Dermis microvascular lymphatic vessel endothelial cell (primary cell): ENCODE measurements around the gene GTF2IRD1. TPM values are rescaled to one million over a fixed set of nuclear protein-coding genes. Genes with fewer than 3 reads are reported as not detected.
"Not testable (repeated sequence)": the region's sequence is repeated elsewhere in the genome, so short reads cannot be mapped to it uniquely, and the experiment has no call there.

Source experiments
- DNase-seq, 2 donors: peaks; one replicate each; pipeline versions ENCODE4 v3.0.0 to v3.0.0-alpha.2; 2010; ENCODE audit warnings: low read depth in 2 of 2
- total RNA-seq: library from RNA; depleted of rRNA; stranded (reverse); fragments of >200 nt; gene quantifications from 2 replicates; pipeline ENCODE4 v1.2.1, GENCODE V29; 2014

GTF2IRD1 gene
- total RNA-seq, 1 donor from 2014 or later: 4.1 TPM

DNA sequence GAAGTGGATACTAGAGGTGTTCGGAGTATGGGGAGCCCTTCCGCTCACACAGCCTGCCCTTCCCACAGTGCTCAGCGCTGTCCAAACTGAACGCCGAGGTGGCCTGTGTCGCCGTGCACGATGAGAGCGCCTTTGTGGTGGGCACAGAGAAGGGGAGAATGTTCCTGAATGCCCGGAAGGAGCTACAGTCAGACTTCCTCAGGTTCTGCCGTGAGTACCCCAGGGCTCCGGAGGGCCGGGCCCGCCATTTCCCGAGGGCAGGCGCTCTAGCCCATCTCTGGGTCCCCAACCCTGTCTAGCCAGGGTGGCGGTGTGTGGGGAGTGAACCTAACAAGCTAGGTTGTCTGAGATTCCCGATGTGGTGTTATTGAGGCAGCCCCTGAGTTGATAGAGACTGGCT lies 59.1 kb downstream of the GTF2IRD1 start:
- DNase-seq: no peak

- no peak for DNase-seq
These were observed 60.5 kb downstream of the GTF2IRD1 start for GRCh38 chr7:74514131-74514591.

DNA sequence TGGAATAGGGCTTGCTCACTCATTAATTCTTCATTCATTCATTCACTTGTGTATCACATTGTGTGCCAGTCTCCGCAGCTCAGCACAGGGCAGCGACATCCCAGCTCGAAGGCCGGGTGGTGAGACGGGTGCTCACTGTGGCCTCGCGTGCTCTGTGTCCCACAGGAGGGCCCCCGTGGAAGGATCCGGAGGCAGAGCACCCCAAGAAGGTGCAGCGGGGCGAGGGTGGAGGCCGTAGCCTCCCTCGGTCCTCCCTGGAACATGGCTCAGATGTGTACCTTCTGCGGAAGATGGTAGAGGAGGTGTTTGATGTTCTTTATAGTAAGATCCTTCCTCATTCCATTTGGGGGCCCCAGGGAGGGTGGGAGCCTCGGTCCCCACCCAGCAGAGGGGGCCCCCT lies 61.6 kb downstream of the GTF2IRD1 start:
- DNase-seq: no peak

- no peak for DNase-seq
These were observed 62.5 kb downstream of the GTF2IRD1 start for GRCh38 chr7:74516214-74516613.

GRCh38 chr7:74518041-74518440 lies 64.3 kb downstream of the GTF2IRD1 start:
- no peak for DNase-seq

DNA sequence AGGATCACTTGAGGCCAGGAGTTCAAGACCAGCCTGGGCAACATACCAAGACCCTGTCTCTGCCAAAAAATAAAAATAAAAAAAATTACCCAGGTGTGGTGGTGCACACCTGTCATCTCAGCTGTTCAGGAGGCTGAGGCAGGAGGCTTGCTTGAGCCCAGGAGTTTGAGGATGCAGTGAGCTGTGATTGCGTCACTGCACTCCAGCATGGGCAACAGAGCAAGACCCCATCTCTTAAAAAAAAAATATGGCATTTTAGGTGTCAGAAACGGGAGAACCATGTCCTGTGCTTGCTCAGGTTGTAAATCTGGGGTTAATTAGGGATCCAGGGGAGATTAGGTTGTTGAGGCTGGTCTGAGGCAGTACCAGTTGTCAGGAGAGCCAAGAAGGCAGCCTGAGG lies 64.9 kb downstream of the GTF2IRD1 start:
- no peak for DNase-seq

GRCh38 chr7:74519395-74519794 lies 65.7 kb downstream of the GTF2IRD1 start:
- no peak for DNase-seq

GRCh38 chr7:74521855-74522254 lies 68.1 kb downstream of the GTF2IRD1 start:
- no peak for DNase-seq

- no peak for DNase-seq
These were observed 68.7 kb downstream of the GTF2IRD1 start for GRCh38 chr7:74522281-74522905.

DNA sequence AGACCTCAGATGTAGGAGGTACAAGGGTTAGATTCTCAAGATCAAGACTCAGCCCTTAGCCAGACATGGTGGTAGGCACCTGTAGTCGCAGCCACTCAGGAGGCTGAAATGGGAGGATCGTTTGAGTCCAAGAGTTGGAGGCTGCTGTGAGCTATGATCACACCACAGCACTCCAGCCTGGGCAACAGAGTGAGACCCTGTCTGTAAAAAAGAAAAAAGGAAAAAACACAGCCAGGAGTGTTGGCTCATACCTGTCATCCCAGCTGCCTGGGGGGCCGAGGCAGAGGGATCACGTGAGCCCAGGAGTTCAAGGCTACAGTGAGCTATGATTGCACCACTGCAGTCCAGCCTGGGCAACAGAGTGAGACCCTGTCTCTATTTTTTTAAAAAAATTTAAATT lies 69.3 kb downstream of the GTF2IRD1 start:
- no peak for DNase-seq

DNA sequence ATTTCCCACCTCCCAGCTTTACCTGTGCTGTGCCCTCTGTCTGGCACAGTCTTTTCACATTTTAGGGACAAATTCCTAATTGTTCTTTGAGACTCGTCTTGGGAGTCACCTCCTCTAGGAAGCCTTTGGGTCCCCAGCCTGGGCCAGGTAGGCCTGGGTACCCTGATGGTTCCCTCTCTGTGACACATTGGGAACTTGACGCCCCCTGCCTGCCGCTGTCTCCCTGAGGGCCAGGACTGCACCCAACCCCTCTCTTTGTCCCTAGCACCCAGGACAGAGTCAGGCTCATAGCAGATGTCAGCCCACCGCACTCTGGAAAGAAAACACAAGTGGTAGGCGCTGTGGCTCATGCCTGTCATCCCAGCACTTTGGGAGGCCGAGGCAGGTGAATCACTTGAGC lies 71.4 kb downstream of the GTF2IRD1 start:
- no peak for DNase-seq

DNA sequence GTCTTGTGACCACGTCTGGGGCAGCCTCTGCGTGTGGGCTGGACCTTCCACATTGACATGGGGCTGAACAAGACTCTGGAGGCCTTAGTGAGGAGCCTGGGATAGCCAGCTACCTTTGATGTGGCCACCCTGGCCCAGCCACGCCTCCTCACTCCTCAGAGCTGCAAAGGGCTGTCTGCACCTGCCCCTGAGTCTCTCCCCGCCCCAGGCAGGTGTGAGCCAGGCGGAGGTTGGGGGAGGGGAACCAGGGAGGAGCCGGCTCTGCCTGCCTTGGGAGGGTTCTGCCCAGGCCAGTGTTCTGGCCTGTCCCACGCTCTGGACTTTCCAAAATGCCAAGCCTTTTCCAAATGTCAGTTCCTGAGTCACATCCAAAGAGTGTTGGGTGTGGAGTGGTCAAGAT lies 72.2 kb downstream of the GTF2IRD1 start:
- DNase-seq: no peak

- no peak for DNase-seq
These were observed 73.1 kb downstream of the GTF2IRD1 start for GRCh38 chr7:74526780-74527179.

DNA sequence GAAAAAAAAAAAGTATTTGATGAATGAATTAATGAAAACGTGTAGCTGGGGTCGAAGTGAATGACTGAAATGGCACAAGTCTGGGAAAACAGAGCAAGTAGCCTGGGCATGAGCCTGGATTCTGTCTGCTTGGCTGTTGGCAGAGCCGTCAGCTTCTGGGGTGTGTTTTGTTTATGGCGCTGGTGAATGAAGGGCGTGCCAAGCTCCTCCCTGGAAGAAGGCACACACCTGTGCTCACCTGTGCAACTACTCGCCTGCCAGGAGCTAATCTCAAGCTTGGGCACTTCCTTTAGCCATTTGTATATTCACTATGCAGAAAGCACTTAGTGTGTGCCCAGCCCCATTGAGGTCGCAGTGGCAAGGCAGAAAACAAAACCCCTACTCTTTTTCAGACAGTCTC lies 74.1 kb downstream of the GTF2IRD1 start:
- no peak for DNase-seq

DNA sequence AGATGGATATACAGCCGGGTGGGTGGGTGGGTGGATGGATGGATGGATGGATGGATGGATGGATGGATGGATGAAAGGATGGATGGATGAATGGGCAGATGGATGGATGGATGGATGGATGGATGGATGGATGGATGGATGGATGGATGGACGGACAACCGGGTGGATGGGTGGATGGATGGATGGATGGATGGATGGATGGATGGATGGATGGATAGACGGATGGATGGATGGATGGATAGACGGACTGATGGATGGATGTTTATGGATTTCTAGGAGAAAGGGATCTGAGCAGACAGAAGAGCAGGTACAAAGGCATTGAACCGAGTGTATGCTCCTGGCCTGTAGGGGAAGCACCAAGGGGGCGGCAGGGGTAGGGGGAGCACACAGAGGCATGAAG lies 75.1 kb downstream of the GTF2IRD1 start:
- not testable (repeated sequence) for DNase-seq

DNA sequence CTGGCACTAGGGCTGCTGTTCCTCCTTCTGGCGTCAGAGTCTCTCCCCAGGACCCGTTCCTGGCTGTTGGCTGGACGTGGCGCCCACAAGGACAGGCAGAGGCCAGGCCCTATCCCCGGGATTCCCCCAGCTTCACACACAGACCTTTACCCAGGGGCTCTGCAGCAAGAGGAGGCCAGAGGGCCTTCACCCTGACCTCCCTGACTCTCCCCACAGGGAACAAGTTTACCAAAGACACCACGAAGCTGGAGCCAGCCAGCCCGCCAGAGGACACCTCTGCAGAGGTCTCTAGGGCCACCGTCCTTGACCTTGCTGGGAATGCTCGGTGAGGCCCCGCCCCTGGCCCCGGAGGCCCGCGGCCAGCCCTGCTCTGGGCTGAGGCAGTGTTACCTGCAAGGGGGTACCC lies 82.2 kb downstream of the GTF2IRD1 start:
- no peak for DNase-seq

DNA sequence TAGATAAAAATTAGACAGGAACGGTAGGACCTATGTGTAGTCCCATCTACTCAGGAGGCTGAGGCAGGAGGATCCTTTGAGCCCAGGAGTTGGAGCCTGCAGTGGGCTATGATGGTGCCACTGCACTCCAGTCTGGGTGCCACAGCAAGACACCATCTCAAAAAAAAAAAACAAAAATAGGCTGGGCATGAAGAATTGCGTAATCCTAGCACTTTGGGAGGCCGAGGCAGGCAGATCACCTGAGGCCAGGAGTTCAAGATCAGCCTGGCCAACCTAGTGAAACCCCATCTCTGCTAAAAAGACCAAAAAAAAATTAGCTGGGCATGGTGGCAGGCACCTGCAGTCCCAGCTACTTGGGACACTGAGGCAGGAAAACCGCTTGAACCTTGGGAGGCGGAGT lies 88.2 kb downstream of the GTF2IRD1 start:
- DNase-seq: not testable (repeated sequence)

GRCh38 chr7:74542558-74543117 lies 88.9 kb downstream of the GTF2IRD1 start:
- DNase-seq: peak in 1 of 2 donors; percentile 32

GRCh38 chr7:74544706-74545469 lies 91.2 kb downstream of the GTF2IRD1 start:
- peak; percentile 15 to 53 for DNase-seq

GRCh38 chr7:74545921-74546320 lies 92.2 kb downstream of the GTF2IRD1 start:
- DNase-seq: no peak

DNA sequence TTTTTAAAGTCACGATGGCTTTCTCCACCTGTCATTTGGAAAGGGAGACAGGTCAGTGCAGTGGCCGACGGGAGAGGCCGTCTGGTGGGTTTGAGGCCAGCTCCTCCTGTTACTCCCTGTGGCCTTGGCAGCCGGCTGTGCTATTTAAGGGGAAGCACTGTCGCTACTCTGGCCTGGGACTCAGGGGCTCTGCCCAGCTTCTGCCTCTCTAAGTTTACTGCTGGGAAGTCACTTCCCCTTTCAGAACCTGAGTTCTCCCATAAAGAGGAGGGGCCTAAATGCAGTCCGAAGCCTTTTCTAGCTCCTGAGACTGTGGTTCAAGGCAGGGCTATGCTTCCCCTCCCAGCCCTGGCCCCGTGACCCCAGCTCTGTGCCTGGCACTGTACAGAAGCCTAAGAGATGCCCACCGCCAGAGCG lies 99.9 kb downstream of the GTF2IRD1 start:
- DNase-seq: not testable (repeated sequence)

- no peak for DNase-seq
These were observed 100.5 kb downstream of the GTF2IRD1 start for GRCh38 chr7:74554178-74554577.
